Mesothelial cell of epicardium (in vitro differentiated cells): ENCODE data around the gene THSD4. TPM values are rescaled to one million over a fixed set of nuclear protein-coding genes. Genes with fewer than 3 reads are reported as not detected.
"Not testable (repeated sequence)": the region's sequence is repeated elsewhere in the genome, so short reads cannot be mapped to it uniquely, and the experiment has no call there.

Experiments used
- DNase-seq, 2 experiments: peaks; one replicate each; pipeline ENCODE4 v3.0.0; 2021; ENCODE audit warnings: low spot score in 2 of 2; ENCODE audit not compliant: unreplicated experiment in 2 of 2
- H3K27ac Mint-ChIP-seq: 2 replicates; pipeline ENCODE4 v1.8.0; 2021; ENCODE audit warnings: mixed read lengths
- H3K27me3 Mint-ChIP-seq: 2 replicates; pipeline ENCODE4 v1.8.0; 2021; ENCODE audit warnings: low read depth, mixed read lengths
- H3K36me3 Mint-ChIP-seq: 2 replicates; pipeline ENCODE4 v1.8.0; 2021; ENCODE audit warnings: mixed read lengths
- H3K4me1 Mint-ChIP-seq: 2 replicates; pipeline ENCODE4 v1.8.0; 2021; ENCODE audit warnings: mixed read lengths
- H3K4me3 Mint-ChIP-seq: 2 replicates; pipeline ENCODE4 v1.8.0; 2021; ENCODE audit warnings: mild to moderate bottlenecking, moderate library complexity, mixed read lengths
- H3K9me3 Mint-ChIP-seq: 2 replicates; pipeline ENCODE4 v1.8.0; 2021; ENCODE audit warnings: mixed read lengths
- CTCF ChIP-seq: fragments of 200-600 bp; sonication (generic); IDR thresholded peaks from one replicate; pipeline ENCODE4 v1.5.0; 2021; ENCODE audit warnings: antibody characterized with exemption; ENCODE audit not compliant: unreplicated experiment
- total RNA-seq: library from RNA; stranded (reverse); gene quantifications from 3 replicates; pipeline ENCODE4 v1.2.1, GENCODE V29; 2021

THSD4 gene
- total RNA-seq, 1 donor from 2014 or later = 93.9 TPM

- no peak for DNase-seq
Observed at GRCh38 chr15:71171195-71171594, 55.9 kb downstream of the THSD4 start.

GRCh38 chr15:71174360-71174759 lies 59.1 kb downstream of the THSD4 start:
- H3K27ac Mint-ChIP-seq, H3K4me3 Mint-ChIP-seq, DNase-seq: not testable (repeated sequence)

More at GRCh38 chr15:71171195-71171594, 55.9 kb downstream of the THSD4 start:
- H3K36me3 Mint-ChIP-seq = peaks cover 43% of the 10 kb centered on the region
- H3K4me1 Mint-ChIP-seq = peaks cover 3% of the 10 kb centered on the region
- TF ChIP-seq CTCF = no peak
- no peak overlapping the region for H3K27ac Mint-ChIP-seq
- H3K27me3 Mint-ChIP-seq = no peaks in the 10 kb centered on the region
- no peak overlapping the region for H3K4me3 Mint-ChIP-seq
- H3K9me3 Mint-ChIP-seq = peaks cover 44% of the 10 kb centered on the region

GRCh38 chr15:71180986-71181853 lies 65.9 kb downstream of the THSD4 start:
- Mint-ChIP-seq H3K27me3 (no peaks in the 10 kb centered on the region), H3K36me3 (peaks cover 4% of the 10 kb centered on the region), H3K4me1 (no peaks in the 10 kb centered on the region), H3K9me3 (peaks cover 7% of the 10 kb centered on the region), H3K4me3 (no peak overlapping the region), H3K27ac (no peak overlapping the region)
- no peak for DNase-seq
- TF ChIP-seq CTCF = no peak

More at GRCh38 chr15:71174360-71174759, 59.1 kb downstream of the THSD4 start:
- Mint-ChIP-seq H3K36me3 (peaks cover 31% of the 10 kb centered on the region), H3K9me3 (peaks cover 36% of the 10 kb centered on the region)
- H3K27me3 Mint-ChIP-seq, H3K4me1 Mint-ChIP-seq: not testable (repeated sequence)

GRCh38 chr15:71182522-71182921 lies 67.3 kb downstream of the THSD4 start:
- Mint-ChIP-seq H3K27ac (no peak overlapping the region), H3K27me3 (no peaks in the 10 kb centered on the region), H3K4me1 (no peaks in the 10 kb centered on the region), H3K9me3 (peaks cover 7% of the 10 kb centered on the region), H3K36me3 (peaks cover 4% of the 10 kb centered on the region), H3K4me3 (no peak overlapping the region)
- TF ChIP-seq CTCF = no peak
- no peak for DNase-seq

GRCh38 chr15:71183063-71183462 lies 67.8 kb downstream of the THSD4 start:
- Mint-ChIP-seq H3K4me1 (no peaks in the 10 kb centered on the region), H3K27ac (no peak overlapping the region), H3K36me3 (peaks cover 4% of the 10 kb centered on the region), H3K4me3 (no peak overlapping the region), H3K9me3 (peaks cover 7% of the 10 kb centered on the region), H3K27me3 (no peaks in the 10 kb centered on the region)
- no peak for TF ChIP-seq CTCF
- DNase-seq = no peak

- no peaks in the 10 kb centered on the region for H3K4me1 Mint-ChIP-seq
- no peak overlapping the region for H3K27ac Mint-ChIP-seq
- peaks cover 8% of the 10 kb centered on the region for H3K36me3 Mint-ChIP-seq
- TF ChIP-seq CTCF = no peak
- peaks cover 7% of the 10 kb centered on the region for H3K9me3 Mint-ChIP-seq
- H3K4me3 Mint-ChIP-seq = no peak overlapping the region
- peaks cover under 1% of the 10 kb centered on the region for H3K27me3 Mint-ChIP-seq
- no peak for DNase-seq
Observed at GRCh38 chr15:71185706-71186105, 70.4 kb downstream of the THSD4 start.
